DND-41 (cell line): ENCODE data around the gene NEDD4L.

Experiments used
- ATAC-seq: fragments of 200-7000 bp; cut with Tn5 transposase; 3 replicates; pipeline ENCODE4 v1.9.1; 2021; ENCODE audit warnings: low read depth; ENCODE audit not compliant: insufficient read depth
- DNase-seq: peaks from one replicate; pipeline ENCODE4 v3.0.0-alpha.2; 2020
- H2AFZ ChIP-seq: 2 replicates; pipeline ENCODE4 v1.6.0; 2012; ENCODE audit warnings: low read depth, low read length
- H3K27ac ChIP-seq: 2 replicates; pipeline ENCODE4 v1.5.1; 2012; ENCODE audit warnings: low read length, inconsistent platforms
- H3K27me3 ChIP-seq: fragments of 200-600 bp; sonication (generic); 2 replicates; pipeline ENCODE4 v1.6.0; 2012; ENCODE audit warnings: low read length, mild to moderate bottlenecking, inconsistent platforms; ENCODE audit not compliant: insufficient read depth, poor library complexity
- H3K36me3 ChIP-seq: 2 replicates; pipeline ENCODE4 v1.5.1; 2012; ENCODE audit warnings: low read length, inconsistent platforms; ENCODE audit not compliant: insufficient read depth
- H3K4me1 ChIP-seq: 2 replicates; pipeline ENCODE4 v1.5.1; 2012; ENCODE audit warnings: mild to moderate bottlenecking, low read length; ENCODE audit not compliant: insufficient read depth
- H3K4me2 ChIP-seq: 2 replicates; pipeline ENCODE4 v1.6.0; 2012; ENCODE audit warnings: mild to moderate bottlenecking, moderate library complexity, low read length, inconsistent platforms; ENCODE audit not compliant: insufficient read depth
- H3K4me3 ChIP-seq, 2 experiments: fragments of 200-600 bp in 1 of 2; shearing (Covaris generic) in 1 of 2; 2 replicates each; pipeline ENCODE4 v1.5.1; 2012 to 2016; ENCODE audit warnings: inconsistent platforms in 2 of 2, low read length in 2 of 2, mild to moderate bottlenecking in 2 of 2, low read depth in 1 of 2, moderate library complexity in 1 of 2
- H3K79me2 ChIP-seq: 2 replicates; pipeline ENCODE4 v1.6.0; 2012; ENCODE audit warnings: low read length, inconsistent platforms; ENCODE audit not compliant: insufficient read depth
- H3K9ac ChIP-seq: 2 replicates; pipeline ENCODE4 v1.6.0; 2012; ENCODE audit warnings: low read depth, mild to moderate bottlenecking, inconsistent platforms, low read length, moderate library complexity
- H3K9me3 ChIP-seq: 2 replicates; pipeline ENCODE4 v1.5.1; 2012; ENCODE audit warnings: low read length, moderate library complexity, mild to moderate bottlenecking, inconsistent platforms; ENCODE audit not compliant: insufficient read depth, severe bottlenecking
- H4K20me1 ChIP-seq: 2 replicates; pipeline ENCODE4 v1.6.0; 2012; ENCODE audit warnings: low read length; ENCODE audit not compliant: insufficient read depth
- EZH2 ChIP-seq: IDR thresholded peaks from 3 replicates; pipeline ENCODE4 v1.6.1; 2012; ENCODE audit warnings: borderline replicate concordance, low read depth, mild to moderate bottlenecking, moderate library complexity, low read length, inconsistent platforms; ENCODE audit not compliant: severe bottlenecking
- TF ChIP-seq, protein P1 (sequence below): IDR thresholded peaks from 2 replicates; pipeline ENCODE4 v1.5.1; 2012; ENCODE audit warnings: borderline replicate concordance, low read length, moderate library complexity, mild to moderate bottlenecking; ENCODE audit not compliant: poor library complexity, severe bottlenecking; ENCODE audit errors: extremely low read depth

The NEDD4L gene

DNA sequence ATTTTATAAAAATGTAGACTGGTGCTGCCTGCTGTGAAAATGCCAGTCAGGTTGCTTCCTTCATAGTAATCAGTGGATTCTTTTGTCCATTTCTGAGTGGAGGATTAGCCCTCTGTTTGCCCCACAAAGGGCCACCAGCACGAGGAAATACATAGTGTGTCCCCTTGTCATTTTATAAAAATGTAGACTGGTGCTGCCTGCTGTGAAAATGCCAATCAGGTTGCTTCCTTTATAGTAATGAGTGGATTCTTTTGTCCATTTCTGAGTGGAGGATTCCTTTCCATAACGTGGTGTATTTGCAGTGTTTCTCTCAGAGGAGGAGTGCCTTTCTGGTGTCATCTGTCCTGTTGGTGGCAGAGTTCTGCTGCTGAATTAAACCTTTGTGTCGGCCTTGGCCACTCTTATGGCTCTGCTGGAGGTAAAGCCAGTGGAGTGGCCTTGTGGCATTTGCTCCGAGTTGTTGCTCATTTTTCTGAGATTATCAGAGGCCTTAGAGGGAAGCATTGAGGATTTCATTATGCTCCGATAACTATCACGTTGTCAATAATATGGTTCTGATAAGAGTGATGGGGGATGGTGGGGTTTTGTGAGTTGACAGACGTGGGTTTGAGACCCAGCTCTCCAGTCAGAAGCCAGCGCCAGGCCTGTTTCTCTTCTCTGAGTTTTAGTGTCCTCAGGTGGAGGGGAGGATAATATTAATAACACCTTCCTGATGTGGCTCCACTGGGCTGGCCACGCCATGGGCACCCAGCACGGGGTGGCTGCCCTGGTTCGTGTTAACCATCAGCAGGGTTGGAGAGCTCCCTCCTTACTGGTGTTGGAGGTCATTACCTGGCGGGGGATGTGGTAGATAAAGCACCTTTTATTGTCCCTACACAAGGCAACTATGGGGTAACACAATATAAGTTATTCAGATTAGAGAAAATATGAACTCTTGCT lies 96.6 kb downstream of the NEDD4L start:
- Histone ChIP-seq H2AFZ (no peak overlapping the region), H3K4me2 (no peak overlapping the region), H3K27ac (no peak overlapping the region), H3K4me1 (peaks cover 1% of the 10 kb centered on the region; the same call in 1 of the 2 replicates), H3K36me3 (no peaks in the 10 kb centered on the region), H4K20me1 (peaks cover 9% of the 10 kb centered on the region; the same call in 1 of the 2 replicates), H3K79me2 (no peaks in the 10 kb centered on the region), H3K9ac (no peak overlapping the region), H3K4me3 (no peak overlapping the region), H3K9me3 (no peaks in the 10 kb centered on the region), H3K27me3 (no peaks in the 10 kb centered on the region)
- no peak for TF ChIP-seq EZH2
- TF ChIP-seq, protein P1, sequence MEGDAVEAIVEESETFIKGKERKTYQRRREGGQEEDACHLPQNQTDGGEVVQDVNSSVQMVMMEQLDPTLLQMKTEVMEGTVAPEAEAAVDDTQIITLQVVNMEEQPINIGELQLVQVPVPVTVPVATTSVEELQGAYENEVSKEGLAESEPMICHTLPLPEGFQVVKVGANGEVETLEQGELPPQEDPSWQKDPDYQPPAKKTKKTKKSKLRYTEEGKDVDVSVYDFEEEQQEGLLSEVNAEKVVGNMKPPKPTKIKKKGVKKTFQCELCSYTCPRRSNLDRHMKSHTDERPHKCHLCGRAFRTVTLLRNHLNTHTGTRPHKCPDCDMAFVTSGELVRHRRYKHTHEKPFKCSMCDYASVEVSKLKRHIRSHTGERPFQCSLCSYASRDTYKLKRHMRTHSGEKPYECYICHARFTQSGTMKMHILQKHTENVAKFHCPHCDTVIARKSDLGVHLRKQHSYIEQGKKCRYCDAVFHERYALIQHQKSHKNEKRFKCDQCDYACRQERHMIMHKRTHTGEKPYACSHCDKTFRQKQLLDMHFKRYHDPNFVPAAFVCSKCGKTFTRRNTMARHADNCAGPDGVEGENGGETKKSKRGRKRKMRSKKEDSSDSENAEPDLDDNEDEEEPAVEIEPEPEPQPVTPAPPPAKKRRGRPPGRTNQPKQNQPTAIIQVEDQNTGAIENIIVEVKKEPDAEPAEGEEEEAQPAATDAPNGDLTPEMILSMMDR, result no peak
- no peak for DNase-seq
- ATAC-seq, result no peak

DNA sequence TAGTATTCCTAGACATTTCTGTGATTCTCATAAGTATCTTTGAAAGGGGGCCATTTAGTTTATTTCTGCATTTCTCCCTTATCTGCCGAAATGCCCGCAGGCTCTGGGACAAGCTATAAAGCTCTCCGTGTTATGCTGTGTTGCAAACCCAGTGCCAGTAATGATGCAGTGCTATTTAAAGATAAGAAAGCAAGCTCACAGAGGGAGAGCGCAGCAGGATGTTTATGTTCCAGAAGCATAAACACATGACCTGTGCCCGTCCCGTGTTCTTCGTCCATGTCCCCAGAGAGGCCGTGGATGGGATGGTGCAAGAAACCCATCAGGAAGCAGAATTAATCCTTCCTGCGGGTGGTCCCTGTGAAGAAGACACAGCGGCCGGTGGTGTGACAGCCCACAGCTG lies 99.4 kb downstream of the NEDD4L start:
- Histone ChIP-seq H3K4me3 (no peak overlapping the region), H3K4me1 (no peaks in the 10 kb centered on the region), H2AFZ (no peak overlapping the region), H3K36me3 (no peaks in the 10 kb centered on the region), H3K27me3 (no peaks in the 10 kb centered on the region), H3K9ac (no peak overlapping the region), H3K79me2 (no peaks in the 10 kb centered on the region), H3K9me3 (no peaks in the 10 kb centered on the region), H3K27ac (no peak overlapping the region), H3K4me2 (no peak overlapping the region), H4K20me1 (peaks cover 9% of the 10 kb centered on the region; the same call in 1 of the 2 replicates)
- TF ChIP-seq EZH2, result no peak
- TF ChIP-seq, protein P1, result no peak
- DNase-seq (no peak), ATAC-seq (no peak)

DNA sequence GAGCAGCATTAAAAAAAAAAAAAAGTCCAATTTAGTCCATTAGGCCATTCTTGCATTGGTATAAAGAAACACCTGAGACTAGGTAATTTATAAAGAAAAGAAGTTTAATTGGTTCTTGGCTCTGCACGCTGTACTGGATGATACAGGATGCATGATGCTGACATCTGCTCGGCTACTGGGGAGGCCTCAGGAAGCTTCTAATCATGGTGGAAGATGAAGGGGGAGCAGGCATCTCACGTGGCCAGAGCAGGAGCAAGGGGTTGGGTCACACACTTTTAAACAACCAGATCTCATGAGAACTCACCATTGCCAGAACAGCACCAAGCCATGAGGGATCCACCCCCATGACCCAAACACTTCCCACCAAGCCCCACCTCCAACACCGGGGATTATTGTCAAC lies 100.1 kb downstream of the NEDD4L start:
- ATAC-seq, result no peak
- no peaks in the 10 kb centered on the region for H3K79me2 ChIP-seq

More for the DNA sequence above, 100.1 kb downstream of the NEDD4L start:
- Histone ChIP-seq H3K9me3 (no peaks in the 10 kb centered on the region), H3K4me3 (no peak overlapping the region), H4K20me1 (peaks cover 9% of the 10 kb centered on the region; the same call in 1 of the 2 replicates), H2AFZ (no peak overlapping the region), H3K27ac (no peak overlapping the region), H3K4me1 (no peaks in the 10 kb centered on the region), H3K9ac (no peak overlapping the region), H3K36me3 (no peaks in the 10 kb centered on the region), H3K27me3 (no peaks in the 10 kb centered on the region), H3K4me2 (no peak overlapping the region)
- DNase-seq, result no peak
- TF ChIP-seq, protein P1, result no peak
- TF ChIP-seq EZH2, result no peak
